ENCODE data around the gene INO80C. TPM values are rescaled to one million over a fixed set of nuclear protein-coding genes. Genes with fewer than 3 reads are reported as not detected.

Gene INO80C
- polyA plus RNA-seq, 1 donor (not counting 4 experiments of a cell fraction or from before 2014, with no cell fraction given), result 54.7 TPM

DNA sequence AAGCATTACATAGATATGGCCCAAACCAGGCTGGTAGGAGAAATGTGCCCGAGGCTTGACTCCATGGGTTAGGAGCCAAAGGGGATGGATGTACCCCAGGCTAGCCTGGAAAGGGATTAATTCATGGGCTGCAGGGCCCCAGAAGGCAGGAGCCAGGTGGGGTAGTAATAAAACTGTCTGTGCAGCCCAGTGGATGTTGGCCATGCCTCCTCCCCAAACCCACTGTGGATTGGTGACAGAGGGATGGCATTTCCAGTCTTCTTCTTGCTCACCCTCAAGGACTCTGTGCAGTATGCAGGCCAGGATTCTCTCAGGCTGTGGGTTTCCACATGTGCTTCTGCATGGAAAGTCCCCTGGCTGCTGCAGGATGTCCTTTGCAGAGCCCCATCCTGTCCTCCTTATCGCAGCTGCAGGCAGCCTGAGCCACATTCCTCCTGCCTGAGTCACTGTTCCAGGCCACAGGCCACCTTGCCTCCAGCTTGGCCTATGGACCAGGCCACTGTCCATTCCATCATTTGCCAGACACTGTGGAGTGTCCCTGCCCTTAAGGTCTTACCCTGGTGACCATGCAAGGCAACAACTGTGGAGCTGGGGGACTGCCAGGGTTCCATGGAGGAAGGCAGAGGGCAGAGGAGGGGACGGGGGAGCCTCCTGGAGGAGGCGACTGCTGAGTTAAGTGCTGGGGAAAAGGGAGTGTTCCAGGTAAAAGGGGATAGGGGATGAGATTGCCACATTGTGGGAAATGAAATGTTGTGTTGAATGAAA is 38.9 kb downstream of the INO80C start:
- peak overlapping the region; percentile 2 for H3K9ac ChIP-seq (ENCODE audit: control insufficient read depth, extremely low read depth, insufficient read depth, low read length)
- peak overlapping the region; percentile 75 for H3K27ac ChIP-seq (ENCODE audit: control insufficient read depth, insufficient read depth, low read length)
- H3K4me2 ChIP-seq (ENCODE audit: control insufficient read depth, extremely low read depth, insufficient read depth, low read depth, low read length), result peak overlapping the region; percentile 41
- peaks cover 48% of the 10 kb centered on the region for H3K4me1 ChIP-seq (ENCODE audit: control insufficient read depth, extremely low read depth, insufficient read depth, low read length)
- TF ChIP-seq, protein P1, sequence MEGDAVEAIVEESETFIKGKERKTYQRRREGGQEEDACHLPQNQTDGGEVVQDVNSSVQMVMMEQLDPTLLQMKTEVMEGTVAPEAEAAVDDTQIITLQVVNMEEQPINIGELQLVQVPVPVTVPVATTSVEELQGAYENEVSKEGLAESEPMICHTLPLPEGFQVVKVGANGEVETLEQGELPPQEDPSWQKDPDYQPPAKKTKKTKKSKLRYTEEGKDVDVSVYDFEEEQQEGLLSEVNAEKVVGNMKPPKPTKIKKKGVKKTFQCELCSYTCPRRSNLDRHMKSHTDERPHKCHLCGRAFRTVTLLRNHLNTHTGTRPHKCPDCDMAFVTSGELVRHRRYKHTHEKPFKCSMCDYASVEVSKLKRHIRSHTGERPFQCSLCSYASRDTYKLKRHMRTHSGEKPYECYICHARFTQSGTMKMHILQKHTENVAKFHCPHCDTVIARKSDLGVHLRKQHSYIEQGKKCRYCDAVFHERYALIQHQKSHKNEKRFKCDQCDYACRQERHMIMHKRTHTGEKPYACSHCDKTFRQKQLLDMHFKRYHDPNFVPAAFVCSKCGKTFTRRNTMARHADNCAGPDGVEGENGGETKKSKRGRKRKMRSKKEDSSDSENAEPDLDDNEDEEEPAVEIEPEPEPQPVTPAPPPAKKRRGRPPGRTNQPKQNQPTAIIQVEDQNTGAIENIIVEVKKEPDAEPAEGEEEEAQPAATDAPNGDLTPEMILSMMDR (optimal IDR thresholded peaks at IDR 0.05 in 1 of 3, IDR thresholded peaks at IDR 0.05 in 1 of 3, conservative IDR thresholded peaks at IDR 0.05 in 1 of 3; ENCODE audit: extremely low read depth in 1 of 3, insufficient read depth in 2 of 3, low read length in 3 of 3), result no peak
- no peak for TF ChIP-seq EZH2 (IDR thresholded peaks at IDR 0.05; ENCODE audit: low read length)
- no peaks in the 10 kb centered on the region for H3K79me2 ChIP-seq (ENCODE audit: control insufficient read depth, insufficient read depth, low read length)
- H3K4me3 ChIP-seq (ENCODE audit: control insufficient read depth in 2 of 3, extremely low read depth in 1 of 3, insufficient read depth in 2 of 3, low read depth in 1 of 3, low read length in 3 of 3), result no peak overlapping the region
- dilution Hi-C loops (cut with MboI; ENCODE audit: extremely low pct_ligation_motif_present, low sequenced_read_pairs), result no loop called here
- peaks cover 3% of the 10 kb centered on the region for H3K9me1 ChIP-seq (ENCODE audit: control insufficient read depth, extremely low read depth, insufficient read depth, low read length)
- H2AFZ ChIP-seq (ENCODE audit: control insufficient read depth, low read length), result no peak overlapping the region
- DNase-seq (ENCODE audit: low read depth, low spot score) (no peak), FAIRE-seq (peak; percentile 73)
- H3K36me3 ChIP-seq (ENCODE audit: control insufficient read depth in 2 of 2, extremely low read depth in 1 of 2, insufficient read depth in 2 of 2, low read length in 2 of 2), result peaks cover 0 to 3% of the 10 kb centered on the region in 2 experiments
- H3K9me3 ChIP-seq (ENCODE audit: control insufficient read depth, low read depth, low read length), result no peaks in the 10 kb centered on the region
- no peaks in the 10 kb centered on the region for H3K27me3 ChIP-seq (ENCODE audit: control insufficient read depth, extremely low read depth, insufficient read depth, low read length)
- no peaks in the 10 kb centered on the region for H4K20me1 ChIP-seq (ENCODE audit: control insufficient read depth, extremely low read depth, insufficient read depth, low read length)

DNA sequence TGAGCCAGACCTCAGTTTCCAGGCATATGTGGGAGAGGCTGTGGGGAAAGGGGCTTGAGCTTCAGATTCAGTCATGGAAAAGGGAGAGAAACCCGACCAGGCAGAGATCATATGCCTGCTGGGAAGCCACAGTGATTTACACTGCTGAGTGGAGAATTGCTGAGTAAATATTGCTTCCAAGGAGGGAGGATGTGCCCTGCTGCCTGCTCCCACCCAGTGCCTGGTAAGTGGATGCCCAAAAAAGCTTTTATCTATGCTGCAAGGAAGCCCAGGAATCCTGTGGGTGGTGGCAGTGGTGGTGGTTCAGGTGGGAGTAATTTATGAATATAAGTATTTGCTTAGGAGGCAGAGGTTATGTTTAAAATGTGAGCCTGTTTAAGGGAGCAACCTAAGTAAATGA is 39.5 kb downstream of the INO80C start:
- peaks cover 0 to 3% of the 10 kb centered on the region in 2 experiments for H3K36me3 ChIP-seq (ENCODE audit: control insufficient read depth in 2 of 2, extremely low read depth in 1 of 2, insufficient read depth in 2 of 2, low read length in 2 of 2)
- peaks cover 51% of the 10 kb centered on the region for H3K4me1 ChIP-seq (ENCODE audit: control insufficient read depth, extremely low read depth, insufficient read depth, low read length)
- H3K79me2 ChIP-seq (ENCODE audit: control insufficient read depth, insufficient read depth, low read length), result no peaks in the 10 kb centered on the region
- dilution Hi-C loops (cut with MboI; ENCODE audit: extremely low pct_ligation_motif_present, low sequenced_read_pairs), result no loop called here
- H3K27ac ChIP-seq (ENCODE audit: control insufficient read depth, insufficient read depth, low read length), result peak overlapping the region; percentile 75
- DNase-seq (ENCODE audit: low read depth, low spot score) (no peak), FAIRE-seq (peak; percentile 9)
- H3K4me2 ChIP-seq (ENCODE audit: control insufficient read depth, extremely low read depth, insufficient read depth, low read depth, low read length), result peak overlapping the region; percentile 44
- no peaks in the 10 kb centered on the region for H3K9me3 ChIP-seq (ENCODE audit: control insufficient read depth, low read depth, low read length)
- H3K4me3 ChIP-seq (ENCODE audit: control insufficient read depth in 2 of 3, extremely low read depth in 1 of 3, insufficient read depth in 2 of 3, low read depth in 1 of 3, low read length in 3 of 3), result no peak overlapping the region
- peak overlapping the region; percentile 9 for H3K9ac ChIP-seq (ENCODE audit: control insufficient read depth, extremely low read depth, insufficient read depth, low read length)
- H3K9me1 ChIP-seq (ENCODE audit: control insufficient read depth, extremely low read depth, insufficient read depth, low read length), result peaks cover 3% of the 10 kb centered on the region
- no peak overlapping the region for H2AFZ ChIP-seq (ENCODE audit: control insufficient read depth, low read length)
- TF ChIP-seq, protein P1 (optimal IDR thresholded peaks at IDR 0.05 in 1 of 3, IDR thresholded peaks at IDR 0.05 in 1 of 3, conservative IDR thresholded peaks at IDR 0.05 in 1 of 3; ENCODE audit: extremely low read depth in 1 of 3, insufficient read depth in 2 of 3, low read length in 3 of 3), result no peak
- TF ChIP-seq EZH2 (IDR thresholded peaks at IDR 0.05; ENCODE audit: low read length), result no peak
- no peaks in the 10 kb centered on the region for H4K20me1 ChIP-seq (ENCODE audit: control insufficient read depth, extremely low read depth, insufficient read depth, low read length)
- no peaks in the 10 kb centered on the region for H3K27me3 ChIP-seq (ENCODE audit: control insufficient read depth, extremely low read depth, insufficient read depth, low read length)
